H1 (cell line): Measurements from ENCODE around the gene TMEM272. TPM values are rescaled to one million over a fixed set of nuclear protein-coding genes. Genes with fewer than 3 reads are reported as not detected.

Source experiments
- CTCF ChIA-PET: fragments of 300-600 bp; sonication (Branson Sonifier 250); formaldehyde crosslinking; loops from one replicate; lab custom pipeline; 2021; ENCODE audit not compliant: partially characterized antibody; lab: Charles Lee
- POLR2A ChIA-PET: fragments of 300-600 bp; sonication (Branson Sonifier 250); formaldehyde crosslinking; loops from one replicate; lab custom pipeline; 2021; ENCODE audit warnings: inconsistent platforms; ENCODE audit not compliant: partially characterized antibody; lab: Charles Lee
- DNase-seq, 2 experiments: peaks; one replicate each; pipeline versions ENCODE4 v3.0.0 to v3.0.0-alpha.2; 2010 to 2022; ENCODE audit warnings: low spot score in 2 of 2, low read depth in 1 of 2, mixed read lengths in 1 of 2
- FAIRE-seq: peaks from 2 replicates; lab custom pipeline; 2011; peaks lifted over from hg19 to GRCh38; lab: Jason Lieb, UNC
- H2AFZ ChIP-seq: 2 replicates; pipeline ENCODE4 v1.8.1; 2012; ENCODE audit warnings: low read length, inconsistent platforms
- H2AK5ac ChIP-seq: 2 replicates; pipeline ENCODE4 v1.6.1; 2013; ENCODE audit warnings: low read depth, low read length
- H2BK120ac ChIP-seq: replicated peaks from 2 replicates; pipeline ENCODE3; 2013; ENCODE audit warnings: low read depth, low read length, inconsistent platforms
- H2BK12ac ChIP-seq: 2 replicates; pipeline ENCODE4 v1.6.1; 2013; ENCODE audit warnings: low read depth, low read length
- H2BK15ac ChIP-seq: 2 replicates; pipeline ENCODE4 v1.6.1; 2013; ENCODE audit warnings: low read length
- H2BK20ac ChIP-seq: 2 replicates; pipeline ENCODE4 v1.6.1; 2013; ENCODE audit warnings: low read length
- H2BK5ac ChIP-seq: 2 replicates; pipeline ENCODE4 v1.6.1; 2013; ENCODE audit warnings: low read depth, low read length
- H3K14ac ChIP-seq: 2 replicates; pipeline ENCODE4 v1.6.1; 2013; ENCODE audit warnings: inconsistent platforms; ENCODE audit not compliant: insufficient read length
- H3K18ac ChIP-seq: 2 replicates; pipeline ENCODE4 v1.6.1; 2013; ENCODE audit warnings: low read length; ENCODE audit errors: extremely low read depth
- H3K23ac ChIP-seq: 2 replicates; pipeline ENCODE4 v1.6.1; 2013; ENCODE audit warnings: inconsistent platforms; ENCODE audit not compliant: insufficient read length
- H3K23me2 ChIP-seq: 2 replicates; pipeline ENCODE4 v1.6.1; 2013; ENCODE audit warnings: low read depth, low read length
- H3K27ac ChIP-seq: 2 replicates; pipeline ENCODE4 v1.6.1; 2011; ENCODE audit warnings: low read depth, low read length, inconsistent platforms
- H3K27me3 ChIP-seq, 4 experiments: replicated peaks in 1 of 4; 1 replicate in 1 of 4; 2 replicates in 3 of 4; pipeline versions ENCODE4 v1.6.1 to v1.8.1; 2011 to 2013; ENCODE audit warnings: low read length in 3 of 4, mild to moderate bottlenecking in 3 of 4, inconsistent platforms in 2 of 4, mixed read lengths in 2 of 4, moderate library complexity in 1 of 4; ENCODE audit not compliant: control insufficient read depth in 3 of 4, insufficient read depth in 3 of 4; ENCODE audit errors: extremely low read depth in 1 of 4
- H3K36me3 ChIP-seq, 4 experiments: 2 replicates each; pipeline versions ENCODE4 v1.6.1 to v1.8.1; 2011 to 2013; ENCODE audit warnings: mild to moderate bottlenecking in 4 of 4, low read length in 3 of 4, moderate library complexity in 2 of 4, control low read depth in 1 of 4, inconsistent platforms in 1 of 4; ENCODE audit not compliant: insufficient read depth in 4 of 4, control insufficient read depth in 2 of 4
- H3K4ac ChIP-seq: replicated peaks from 2 replicates; pipeline ENCODE3; 2013; ENCODE audit warnings: low read length, low read depth, mixed read lengths, inconsistent platforms; ENCODE audit not compliant: insufficient read length
- H3K4me1 ChIP-seq, 4 experiments: replicated peaks in 1 of 4; 1 replicate in 1 of 4; 2 replicates in 3 of 4; pipeline versions ENCODE4 v1.6.1 to v1.8.1; 2011 to 2013; ENCODE audit warnings: low read length in 3 of 4, inconsistent platforms in 2 of 4, mixed read lengths in 1 of 4; ENCODE audit not compliant: insufficient read depth in 4 of 4, control insufficient read depth in 3 of 4
- H3K4me2 ChIP-seq, 2 experiments: 2 replicates each; pipeline versions ENCODE4 v1.6.1 to v1.8.1; 2011 to 2013; ENCODE audit warnings: low read depth in 2 of 2, low read length in 2 of 2, control low read depth in 1 of 2, inconsistent platforms in 1 of 2, mild to moderate bottlenecking in 1 of 2; ENCODE audit not compliant: insufficient read depth in 1 of 2
- H3K4me3 ChIP-seq, 4 experiments: fragments of 200-600, 300-600 bp in 1 of 4; sonication (generic), shearing (Covaris generic), sonication (Bioruptor Twin) in 1 of 4; 2 replicates each; pipeline versions ENCODE4 v1.5.1 to v1.8.1; 2011 to 2016; ENCODE audit warnings: low read length in 4 of 4, low read depth in 3 of 4, control low read depth in 2 of 4, inconsistent platforms in 2 of 4, mild to moderate bottlenecking in 2 of 4, mixed read lengths in 1 of 4, moderate library complexity in 1 of 4; ENCODE audit not compliant: insufficient read depth in 2 of 4; ENCODE audit errors: extremely low read depth in 1 of 4
- H3K56ac ChIP-seq: replicated peaks from 2 replicates; pipeline ENCODE3; 2013; ENCODE audit warnings: low read depth, mild to moderate bottlenecking, mixed read lengths, low read length, inconsistent platforms; ENCODE audit not compliant: insufficient read length
- H3K79me1 ChIP-seq: 2 replicates; pipeline ENCODE4 v1.6.1; 2013; ENCODE audit warnings: low read depth, low read length, control low read depth
- H3K79me2 ChIP-seq, 2 experiments: 2 replicates each; pipeline versions ENCODE4 v1.6.1 to v1.8.1; 2012 to 2013; ENCODE audit warnings: low read length in 2 of 2, mild to moderate bottlenecking in 2 of 2, inconsistent platforms in 1 of 2; ENCODE audit not compliant: insufficient read depth in 2 of 2, control insufficient read depth in 1 of 2
- H3K9ac ChIP-seq, 4 experiments: replicated peaks in 1 of 4; 1 replicate in 1 of 4; 2 replicates in 3 of 4; pipeline versions ENCODE4 v1.6.1 to v1.8.1; 2011 to 2013; ENCODE audit warnings: low read depth in 3 of 4, low read length in 3 of 4, control low read depth in 2 of 4, mild to moderate bottlenecking in 2 of 4, moderate library complexity in 2 of 4, inconsistent platforms in 1 of 4; ENCODE audit errors: extremely low read depth in 1 of 4
- H3K9me3 ChIP-seq, 2 experiments: 2 replicates each; pipeline versions ENCODE4 v1.6.1 to v1.8.1; 2012 to 2013; ENCODE audit warnings: mild to moderate bottlenecking in 2 of 2, moderate library complexity in 2 of 2, control low read depth in 1 of 2, inconsistent platforms in 1 of 2, low read depth in 1 of 2, low read length in 1 of 2, mixed read lengths in 1 of 2; ENCODE audit not compliant: insufficient read depth in 2 of 2
- H4K20me1 ChIP-seq, 2 experiments: replicated peaks in 1 of 2; 2 replicates each; pipeline versions ENCODE3 to v1.8.1; 2011 to 2013; ENCODE audit warnings: inconsistent platforms in 2 of 2, low read length in 2 of 2, mild to moderate bottlenecking in 1 of 2; ENCODE audit not compliant: insufficient read depth in 2 of 2, control insufficient read depth in 1 of 2
- H4K5ac ChIP-seq: 2 replicates; pipeline ENCODE4 v1.6.1; 2013; ENCODE audit warnings: low read length, low read depth, mixed read lengths, inconsistent platforms; ENCODE audit not compliant: insufficient read length
- H4K8ac ChIP-seq: 2 replicates; pipeline ENCODE4 v1.8.0; 2013; ENCODE audit warnings: mild to moderate bottlenecking, moderate library complexity, low read length, inconsistent platforms; ENCODE audit not compliant: insufficient read depth; ENCODE audit errors: extremely low read depth
- H4K91ac ChIP-seq: replicated peaks from 2 replicates; pipeline ENCODE3; 2013; ENCODE audit warnings: low read length, mixed read lengths, inconsistent platforms; ENCODE audit not compliant: insufficient read length
- ASH2L ChIP-seq: fragments of 200-600, 300-600 bp; sonication (generic); IDR thresholded peaks from one replicate; pipeline ENCODE4 v1.7.1; 2017; ENCODE audit warnings: low read length
- CBX8 ChIP-seq: fragments of 300-800, 300-1000 bp; sonication (generic); IDR thresholded peaks from 2 replicates; pipeline ENCODE4 v1.7.1; 2016; ENCODE audit warnings: low read depth, low read length, borderline replicate concordance
- CREB1 ChIP-seq: IDR thresholded peaks from 2 replicates; pipeline ENCODE4 v1.6.1; 2012; ENCODE audit warnings: inconsistent platforms
- EGR1 ChIP-seq: IDR thresholded peaks from 2 replicates; pipeline ENCODE4 v1.6.1; 2011; ENCODE audit warnings: low read depth, low read length, borderline replicate concordance
- JUND ChIP-seq: IDR thresholded peaks from 2 replicates; pipeline ENCODE4 v1.6.1; 2011; ENCODE audit warnings: mild to moderate bottlenecking, improper control_type of control experiment, low read length
- MAFK ChIP-seq: IDR thresholded peaks from 2 replicates; pipeline ENCODE4 v1.6.1; 2012; ENCODE audit warnings: low read depth, mild to moderate bottlenecking, improper control_type of control experiment, low read length
- MAX ChIP-seq: IDR thresholded peaks from 2 replicates; pipeline ENCODE4 v1.6.1; 2012; ENCODE audit warnings: inconsistent platforms
- RAD21 ChIP-seq, 2 experiments: IDR thresholded peaks in 1 of 2; conservative IDR thresholded peaks in 1 of 2; 2 replicates each; pipeline ENCODE4 v1.6.1; 2011; ENCODE audit warnings: low read depth in 2 of 2, low read length in 2 of 2, improper control_type of control experiment in 1 of 2, inconsistent platforms in 1 of 2, mild to moderate bottlenecking in 1 of 2, moderate library complexity in 1 of 2
- WGBS, 2 experiments: shearing (Covaris generic) in 1 of 2; methylation state at CpG; one replicate each; pipeline versions ENCODE4 v1.1.6 to v1.1.7; 2013 to 2015; ENCODE audit warnings: low lambda C conversion rate in 2 of 2, mixed read lengths in 2 of 2, inconsistent platforms in 1 of 2, low coverage in 1 of 2, missing lambda C conversion rate in 1 of 2; ENCODE audit not compliant: insufficient replicate concordance in 2 of 2, insufficient coverage in 1 of 2, insufficient read length in 1 of 2; ENCODE audit errors: extremely low coverage in 1 of 2, missing lambda C conversion rate in 1 of 2; 5-methylcytosine and 5-hydroxymethylcytosine counted together
- polyA plus RNA-seq, 7 experiments: library from polyadenylated mRNA; depleted of rRNA in 3 of 7; stranded (reverse) in 5 of 7; unstranded in 2 of 7; fragments of >200 nt in 5 of 7; fragments of 200-250 nt in 2 of 7; gene quantifications; 1 replicate in 5 of 7; 2 replicates in 1 of 7; 4 replicates in 1 of 7; pipeline versions ENCODE4 v1.2.1 to v1.2.3, GENCODE V29; 2011 to 2013; ENCODE audit warnings: missing spikeins in 2 of 7, mixed read lengths in 2 of 7
- total RNA-seq: library from RNA; stranded (reverse); fragmentation: NEBNext Ultra II Directional; extraction: Animal tissue kit (Norgen Biotek cat#: 25700); gene quantifications from 2 replicates; pipeline ENCODE4 v1.2.1, GENCODE V29; 2021
- TF ChIP-seq, protein P1 (sequence below), 3 experiments: IDR thresholded peaks; 1 replicate in 2 of 3; 2 replicates in 1 of 3; pipeline versions ENCODE4 v1.5.1 to v1.6.1; 2011; ENCODE audit warnings: low read length in 3 of 3, mild to moderate bottlenecking in 3 of 3, inconsistent platforms in 2 of 3, low read depth in 1 of 3, moderate library complexity in 1 of 3; ENCODE audit not compliant: insufficient read depth in 1 of 3; ENCODE audit errors: control extremely low read depth in 1 of 3

Gene TMEM272
- total and polyA plus RNA-seq, 2 of the 8 experiments (the other 6 are each of a cell fraction or from before 2014, with no cell fraction given) = 0.05 TPM; not detected in 1

GRCh38 chr13:51865838-51866237, 20.9 kb upstream of the TMEM272 start:
- no peaks in the 10 kb centered on the region for H3K9me3 ChIP-seq
- no peak overlapping the region for H2AFZ ChIP-seq
- no peaks in the 10 kb centered on the region; the same call in 1 of the 2 replicates for H3K23me2 ChIP-seq
- CTCF ChIA-PET = interaction anchor here (0.6 to 3.1 kb wide), 5 partner anchors 9 to 261 kb away, joined by 3 to 10 read pairs (median 3); no protein-coding TSS in a partner anchor
- no peak overlapping the region for H4K91ac ChIP-seq
- FAIRE-seq (no peak), DNase-seq (peak in 1 of 2 experiments; percentile 58)
- WGBS, 2 experiments = 66% methylated on average over 7 of the region's 7 CpGs; no CpG with 5 or more reads in 1 of the 2 experiments
- H3K79me1 ChIP-seq = no peaks in the 10 kb centered on the region
- no peaks in the 10 kb centered on the region for H3K79me2 ChIP-seq
- POLR2A ChIA-PET = no interaction called here
- no peak overlapping the region for H2BK120ac ChIP-seq
- H2BK12ac ChIP-seq = no peak overlapping the region
- no peak overlapping the region for H2BK15ac ChIP-seq
- no peak overlapping the region for H4K8ac ChIP-seq
- no peak overlapping the region for H3K14ac ChIP-seq
- H4K5ac ChIP-seq = no peak overlapping the region
- H3K27ac ChIP-seq = no peak overlapping the region
- no peak overlapping the region for H3K23ac ChIP-seq
- H3K9ac ChIP-seq = no peak overlapping the region
- H3K27me3 ChIP-seq = peaks cover 0 to 2% (median 0%) of the 10 kb centered on the region in 4 experiments; a peak in 1 of 7 replicates
- no peak overlapping the region for H2BK5ac ChIP-seq
- no peak overlapping the region for H3K56ac ChIP-seq
- no peaks in the 10 kb centered on the region for H3K36me3 ChIP-seq
- no peak overlapping the region for H3K4me3 ChIP-seq
- H3K4me2 ChIP-seq = no peak overlapping the region
- no peaks in the 10 kb centered on the region for H4K20me1 ChIP-seq
- no peak overlapping the region for H3K4ac ChIP-seq
- TF ChIP-seq CBX8 (no peak), ASH2L (no peak), CREB1 (no peak), JUND (no peak), MAFK (no peak), EGR1 (no peak), RAD21 (IDR thresholded peaks at IDR 0.05 in 1 of 2, conservative IDR thresholded peaks at IDR 0.05 in 1 of 2; ENCODE audit: low read depth in 2 of 2, low read length in 2 of 2) (peak; percentile 53 to 62), MAX (0 out of 2 replicates have a peak, but pooled peaks have one; percentile 34)
- TF ChIP-seq, protein P1, sequence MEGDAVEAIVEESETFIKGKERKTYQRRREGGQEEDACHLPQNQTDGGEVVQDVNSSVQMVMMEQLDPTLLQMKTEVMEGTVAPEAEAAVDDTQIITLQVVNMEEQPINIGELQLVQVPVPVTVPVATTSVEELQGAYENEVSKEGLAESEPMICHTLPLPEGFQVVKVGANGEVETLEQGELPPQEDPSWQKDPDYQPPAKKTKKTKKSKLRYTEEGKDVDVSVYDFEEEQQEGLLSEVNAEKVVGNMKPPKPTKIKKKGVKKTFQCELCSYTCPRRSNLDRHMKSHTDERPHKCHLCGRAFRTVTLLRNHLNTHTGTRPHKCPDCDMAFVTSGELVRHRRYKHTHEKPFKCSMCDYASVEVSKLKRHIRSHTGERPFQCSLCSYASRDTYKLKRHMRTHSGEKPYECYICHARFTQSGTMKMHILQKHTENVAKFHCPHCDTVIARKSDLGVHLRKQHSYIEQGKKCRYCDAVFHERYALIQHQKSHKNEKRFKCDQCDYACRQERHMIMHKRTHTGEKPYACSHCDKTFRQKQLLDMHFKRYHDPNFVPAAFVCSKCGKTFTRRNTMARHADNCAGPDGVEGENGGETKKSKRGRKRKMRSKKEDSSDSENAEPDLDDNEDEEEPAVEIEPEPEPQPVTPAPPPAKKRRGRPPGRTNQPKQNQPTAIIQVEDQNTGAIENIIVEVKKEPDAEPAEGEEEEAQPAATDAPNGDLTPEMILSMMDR (IDR thresholded peaks at IDR 0.05; ENCODE audit: control extremely low read depth in 1 of 3, insufficient read depth in 1 of 3, low read depth in 1 of 3, low read length in 3 of 3) = peak; percentile 44 to 55 (median 51); a peak in 3 of 4 replicates
- no peak overlapping the region for H2AK5ac ChIP-seq
- no peaks in the 10 kb centered on the region for H3K4me1 ChIP-seq
- no peak overlapping the region for H2BK20ac ChIP-seq
- H3K18ac ChIP-seq = no peak overlapping the region
